GM12878 (cell line): Measurements from ENCODE around the gene ASB14. TPM values are rescaled to one million over a fixed set of nuclear protein-coding genes. Genes with fewer than 3 reads are reported as not detected.

Experiments used
- ATAC-seq: fragments of 200-7000 bp; cut with Tn5 transposase; 3 replicates; pipeline ENCODE4 v1.9.1; 2020; ENCODE audit warnings: mild to moderate bottlenecking, moderate library complexity
- BruUV-seq: library from RNA; stranded (reverse); fragments of 400-500 nt; replicated peaks from 2 replicates; lab custom pipeline; 2021; lab: Mats Ljungman, UMichigan
- CTCF ChIA-PET: fragments of 300-600 bp; sonication (Branson Sonifier 250); formaldehyde crosslinking; extraction: SDS; loops from one replicate; lab custom pipeline; 2021; ENCODE audit warnings: inconsistent platforms; lab: Yijun Ruan, JAX
- POLR2A ChIA-PET: fragments of 350-600 bp; formaldehyde crosslinking; extraction: SDS; loops from one replicate; lab custom pipeline; 2021; ENCODE audit warnings: inconsistent platforms; lab: Charles Lee
- RAD21 ChIA-PET: fragments of 300-600 bp; sonication (Branson Sonifier 250); formaldehyde crosslinking; loops from one replicate; lab custom pipeline; 2023; ENCODE audit warnings: antibody characterized with exemption; ENCODE audit not compliant: unreplicated experiment; lab: Charles Lee
- SMC1A ChIA-PET: fragments of 300-600 bp; sonication (Branson Sonifier 250); formaldehyde crosslinking; loops from one replicate; lab custom pipeline; 2023; ENCODE audit not compliant: unreplicated experiment, uncharacterized antibody; lab: Charles Lee
- DNase-seq: peaks from one replicate; pipeline ENCODE4 v3.0.0-alpha.2; 2011; ENCODE audit warnings: low read depth, low spot score
- FAIRE-seq: peaks from 3 replicates; lab custom pipeline; 2011; peaks lifted over from hg19 to GRCh38; lab: Jason Lieb, UNC
- H2AFZ ChIP-seq: 2 replicates; pipeline ENCODE4 v1.6.0; 2011; ENCODE audit warnings: low read depth, low read length, control low read depth; ENCODE audit not compliant: control insufficient read depth
- H3K27ac ChIP-seq: 2 replicates; pipeline ENCODE4 v1.5.1; 2011; ENCODE audit warnings: control low read depth; ENCODE audit not compliant: control insufficient read depth, insufficient read depth
- H3K27me3 ChIP-seq, 2 experiments: replicated peaks in 1 of 2; 2 replicates each; pipeline versions ENCODE4 v1.6.0 to v1.6.1; 2011; ENCODE audit warnings: low read length in 1 of 2; ENCODE audit not compliant: control insufficient read depth in 2 of 2, insufficient read depth in 2 of 2
- H3K36me3 ChIP-seq, 2 experiments: 2 replicates each; pipeline ENCODE4 v1.5.1; 2011; ENCODE audit warnings: low read length in 1 of 2; ENCODE audit not compliant: control insufficient read depth in 2 of 2, insufficient read depth in 2 of 2
- H3K4me1 ChIP-seq: 2 replicates; pipeline ENCODE4 v1.6.1; 2011; ENCODE audit warnings: mild to moderate bottlenecking, low read length, moderate library complexity, mixed read lengths; ENCODE audit not compliant: control insufficient read depth, insufficient read depth
- H3K4me2 ChIP-seq: 2 replicates; pipeline ENCODE4 v1.6.0; 2011; ENCODE audit warnings: control low read depth; ENCODE audit not compliant: control insufficient read depth, insufficient read depth
- H3K4me3 ChIP-seq: fragments of 200-600 bp; sonication (generic); 2 replicates; pipeline ENCODE4 v1.5.1; 2016
- H3K79me2 ChIP-seq: 2 replicates; pipeline ENCODE4 v1.6.0; 2011; ENCODE audit warnings: low read length; ENCODE audit not compliant: control insufficient read depth, insufficient read depth
- H3K9ac ChIP-seq: 2 replicates; pipeline ENCODE4 v1.8.0; 2011; ENCODE audit warnings: low read length, control low read depth, mixed read lengths; ENCODE audit not compliant: control insufficient read depth, insufficient read depth
- H3K9me3 ChIP-seq: replicated peaks from 3 replicates; pipeline ENCODE4 v1.5.1; 2011; ENCODE audit warnings: mild to moderate bottlenecking, low read length; ENCODE audit not compliant: control insufficient read depth, insufficient read depth
- H4K20me1 ChIP-seq: 2 replicates; pipeline ENCODE4 v1.6.0; 2011; ENCODE audit not compliant: control insufficient read depth, insufficient read depth
- BCL11A ChIP-seq: IDR thresholded peaks from 2 replicates; pipeline ENCODE4 v1.6.1; 2011; ENCODE audit warnings: low read depth, low read length
- CTCF ChIP-seq, 3 experiments: IDR thresholded peaks in 2 of 3; conservative IDR thresholded peaks in 1 of 3; 2 replicates each; pipeline ENCODE4 v1.5.1; 2011; ENCODE audit warnings: low read depth in 3 of 3, low read length in 3 of 3, mild to moderate bottlenecking in 3 of 3, control low read depth in 2 of 3, moderate library complexity in 2 of 3, inconsistent platforms in 1 of 3, mixed read lengths in 1 of 3; ENCODE audit not compliant: control insufficient read depth in 2 of 3, insufficient read depth in 1 of 3; ENCODE audit errors: extremely low read depth in 1 of 3
- E2F4 ChIP-seq: IDR thresholded peaks from 2 replicates; pipeline ENCODE4 v1.6.1; 2012; ENCODE audit warnings: low read depth, low read length, improper control_type of control experiment
- KDM1A ChIP-seq: fragments of 200-600 bp; sonication (generic); IDR thresholded peaks from 2 replicates; pipeline ENCODE4 v1.6.1; 2016; ENCODE audit warnings: borderline replicate concordance
- KLF5 ChIP-seq: fragments of 450-650 bp; IDR thresholded peaks from 2 replicates; pipeline ENCODE4 v1.6.1; 2014; ENCODE audit warnings: mild to moderate bottlenecking; ENCODE audit not compliant: partially characterized antibody
- NFXL1 ChIP-seq: fragments of 450-650 bp; IDR thresholded peaks from 2 replicates; pipeline ENCODE4 v1.6.1; 2017; ENCODE audit warnings: antibody characterized with exemption, mild to moderate bottlenecking, borderline replicate concordance
- NRF1 ChIP-seq: conservative IDR thresholded peaks from 2 replicates; pipeline ENCODE4 v1.6.1; 2011; ENCODE audit warnings: mild to moderate bottlenecking, low read depth, low read length, improper control_type of control experiment
- PAX8 ChIP-seq: fragments of 450-650 bp; IDR thresholded peaks from 2 replicates; pipeline ENCODE4 v1.6.1; 2017; ENCODE audit warnings: mild to moderate bottlenecking, moderate library complexity
- PBX3 ChIP-seq: IDR thresholded peaks from 2 replicates; pipeline ENCODE4 v1.6.1; 2011; ENCODE audit warnings: mild to moderate bottlenecking, low read depth, low read length, moderate library complexity; ENCODE audit not compliant: insufficient replicate concordance
- REST ChIP-seq: IDR thresholded peaks from 2 replicates; pipeline ENCODE4 v1.6.1; 2012; ENCODE audit warnings: mild to moderate bottlenecking, low read depth, low read length
- TAF1 ChIP-seq: IDR thresholded peaks from 2 replicates; pipeline ENCODE4 v1.6.1; 2011; ENCODE audit warnings: mild to moderate bottlenecking, low read depth, low read length, borderline replicate concordance
- WGBS: methylation state at CpG from one replicate; pipeline ENCODE4 v1.1.6; 2016; ENCODE audit warnings: low lambda C conversion rate; ENCODE audit not compliant: insufficient replicate concordance, insufficient coverage; ENCODE audit errors: missing lambda C conversion rate; 5-methylcytosine and 5-hydroxymethylcytosine counted together
- in situ Hi-C: fragments of 300-500 bp; cut with MboI; formaldehyde crosslinking; loops from 9 replicates; pipeline ENCODE4 v1.14.3; 2018; ENCODE audit warnings: mixed read lengths
- intact Hi-C: fragments of 100-400 bp; cut with micrococcal nuclease; formaldehyde crosslinking; loops from one replicate; pipeline ENCODE4 v1.14.2; 2022; ENCODE audit not compliant: unreplicated experiment
- polyA plus RNA-seq, 11 experiments: library from polyadenylated mRNA; depleted of rRNA in 4 of 11; unstranded in 6 of 11; stranded (reverse) in 5 of 11; fragments of >200 nt; fragmentation: Nextera tagmentation in 4 of 11; fragmentation: Illumina TruSeq in 1 of 11; extraction: Ambion mirVana in 4 of 11; extraction: Trizol in 1 of 11; gene quantifications; 1 replicate in 1 of 11; 2 replicates in 10 of 11; pipeline versions ENCODE4 v1.2.1 to v1.2.3, GENCODE V29; 2011 to 2016; ENCODE audit warnings: inconsistent platforms in 2 of 11, missing spikeins in 2 of 11, low read depth in 1 of 11
- total RNA-seq, 4 experiments: library from RNA; depleted of rRNA in 3 of 4; stranded (reverse); fragments of >200 nt in 3 of 4; fragmentation: Illumina TruSeq in 1 of 4; extraction: Trizol in 1 of 4; gene quantifications; 2 replicates each; pipeline versions ENCODE4 v1.2.1 to v1.2.3, GENCODE V29; 2013 to 2021

ASB14 gene
- total and polyA plus RNA-seq, 10 of the 15 experiments (the other 5 are each of a cell fraction or from before 2014, with no cell fraction given): 0.18 to 0.63 (median 0.21) TPM; not detected in 6

GRCh38 chr3:57314204-57314603, 21.7 kb upstream of the ASB14 start:
- Histone ChIP-seq H4K20me1 (no peaks in the 10 kb centered on the region), H2AFZ (no peak overlapping the region), H3K79me2 (no peaks in the 10 kb centered on the region), H3K4me1 (no peaks in the 10 kb centered on the region), H3K27me3 (no peaks in the 10 kb centered on the region; a peak in 1 of 4 replicates), H3K9me3 (no peaks in the 10 kb centered on the region), H3K4me2 (no peak overlapping the region), H3K4me3 (no peak overlapping the region), H3K9ac (no peak overlapping the region), H3K27ac (no peak overlapping the region), H3K36me3 (no peaks in the 10 kb centered on the region)
- TF ChIP-seq CTCF (IDR thresholded peaks at IDR 0.05 in 2 of 3, conservative IDR thresholded peaks at IDR 0.05 in 1 of 3; ENCODE audit: control insufficient read depth in 2 of 3, extremely low read depth in 1 of 3, insufficient read depth in 1 of 3, low read depth in 3 of 3, low read length in 3 of 3): no peak
- TF ChIP-seq KDM1A: no peak
- no peak for TF ChIP-seq NRF1
- no peak for TF ChIP-seq KLF5
- TF ChIP-seq REST: no peak
- TF ChIP-seq BCL11A: no peak
- TF ChIP-seq E2F4: no peak
- TF ChIP-seq NFXL1: no peak
- TF ChIP-seq PBX3: no peak
- no peak for TF ChIP-seq PAX8
- no peak for TF ChIP-seq TAF1
- in situ Hi-C loops (no loop called here), intact Hi-C loops (no loop called here)
- WGBS: 79% methylated on average over 3 of the region's 3 CpGs
- FAIRE-seq: no peak
- ChIA-PET SMC1A (no interaction called here), RAD21 (no interaction called here), POLR2A (no interaction called here), CTCF (no interaction called here)
- no peak for DNase-seq
- no TSS peak for BruUV-seq
- no peak for ATAC-seq
